T47D (cell line): ENCODE data around the gene QTRT2.

Source experiments
- DNase-seq, 2 experiments: peaks; one replicate each; pipeline versions ENCODE4 v3.0.0 to v3.0.0-alpha.2; 2011 to 2012; ENCODE audit warnings: low read depth in 1 of 2, low spot score in 1 of 2
- JUND ChIP-seq: IDR thresholded peaks from 2 replicates; pipeline ENCODE4 v1.6.1; 2012; ENCODE audit warnings: low read depth
- in situ Hi-C: cut with HindIII; loops from 2 replicates; pipeline ENCODE4 v1.10.0; 2016; ENCODE audit warnings: low sequenced_read_pairs, low pct_unique_long_range_greater_than_20kb

QTRT2 gene

GRCh38 chr3:114043205-114043604 lies 13.3 kb upstream of the QTRT2 start:
- TF ChIP-seq JUND: no peak
- DNase-seq: no peak
- in situ Hi-C loops: no loop called here

GRCh38 chr3:114052216-114052615 lies 4.3 kb upstream of the QTRT2 start:
- TF ChIP-seq JUND: no peak
- in situ Hi-C loops: no loop called here
- DNase-seq: no peak

DNA sequence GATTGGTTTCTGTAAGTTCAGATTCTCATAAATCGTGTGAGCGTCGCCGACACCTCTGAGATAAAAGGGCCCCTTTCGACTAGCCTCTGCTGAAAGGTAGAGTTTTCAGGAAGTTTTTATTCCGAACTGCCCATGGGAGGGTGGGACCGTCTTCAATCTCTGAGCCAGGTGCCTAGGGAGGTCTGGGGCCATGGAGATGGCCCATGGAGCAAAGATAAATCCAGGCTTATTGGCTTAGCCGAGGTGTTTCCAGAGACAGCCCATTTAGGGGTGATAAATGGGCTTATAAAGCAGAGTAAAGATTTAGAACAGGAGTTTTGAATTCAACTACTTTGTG lies 442 bp downstream of the QTRT2 start:
- in situ Hi-C loops: no loop called here
- no peak for TF ChIP-seq JUND
- DNase-seq: no peak

- in situ Hi-C loops: no loop called here
- DNase-seq: no peak
- no peak for TF ChIP-seq JUND
Measured at GRCh38 chr3:114058646-114059045, 2.1 kb downstream of the QTRT2 start.

DNA sequence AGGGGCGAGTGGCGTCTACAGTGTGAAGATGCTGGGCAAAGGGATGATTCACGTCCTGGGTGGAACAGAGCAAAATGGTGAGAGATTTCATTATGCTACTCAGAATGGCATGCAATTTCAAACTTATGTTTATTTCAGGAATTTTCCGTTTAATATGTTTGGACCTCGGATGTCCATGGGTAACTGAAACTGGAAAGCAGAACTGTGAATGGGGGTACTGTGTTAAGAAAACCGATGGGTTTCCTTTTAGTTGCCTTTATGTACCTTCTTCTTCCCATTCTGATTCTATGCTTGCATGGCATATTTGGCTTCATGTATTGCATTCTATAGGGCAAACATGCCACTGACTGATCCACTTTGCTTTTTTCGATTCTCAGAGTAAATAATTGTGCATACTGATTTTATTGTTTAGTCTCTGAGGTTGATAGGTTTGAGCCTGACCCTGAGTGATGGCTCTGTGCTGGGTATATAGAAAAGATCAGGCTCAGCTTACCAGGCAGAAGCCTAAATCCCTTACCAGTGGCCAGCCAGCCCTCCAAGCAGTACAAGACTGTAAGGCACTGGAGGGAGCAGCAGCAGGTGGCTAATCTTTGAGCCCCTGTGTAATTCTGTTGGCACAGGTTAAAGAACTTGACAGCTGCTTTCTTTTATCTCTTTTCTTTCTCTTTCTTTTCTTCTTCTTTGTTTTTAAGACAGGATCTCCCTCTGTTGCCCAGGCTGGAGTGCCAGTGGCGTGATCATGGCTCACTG lies 4.5 kb downstream of the QTRT2 start:
- in situ Hi-C loops: no loop called here
- DNase-seq: no peak
- no peak for TF ChIP-seq JUND

GRCh38 chr3:114067804-114068203 lies 11.3 kb downstream of the QTRT2 start:
- in situ Hi-C loops: no loop called here
- no peak for DNase-seq

DNA sequence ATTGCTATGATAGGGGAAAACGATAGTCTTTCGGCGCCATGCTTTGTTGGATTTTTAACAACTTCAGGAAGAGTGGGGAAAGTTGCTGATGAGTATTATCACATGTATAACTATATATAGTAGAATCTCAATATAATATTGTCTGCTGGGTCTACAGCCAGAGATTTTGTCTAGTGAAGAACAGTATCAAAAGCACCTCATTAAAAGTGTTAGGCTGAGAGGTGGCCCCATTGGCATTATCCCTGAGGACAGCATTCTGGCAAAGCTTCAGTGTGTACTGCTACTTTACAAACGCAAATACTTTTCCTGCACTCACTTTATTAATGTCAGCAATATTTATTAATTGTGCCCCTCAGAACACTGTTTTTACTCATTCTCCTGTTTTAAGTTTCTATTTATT lies 11.8 kb downstream of the QTRT2 start:
- in situ Hi-C loops: no loop called here

More at GRCh38 chr3:114067804-114068203, 11.3 kb downstream of the QTRT2 start:
- no peak for TF ChIP-seq JUND

DNA sequence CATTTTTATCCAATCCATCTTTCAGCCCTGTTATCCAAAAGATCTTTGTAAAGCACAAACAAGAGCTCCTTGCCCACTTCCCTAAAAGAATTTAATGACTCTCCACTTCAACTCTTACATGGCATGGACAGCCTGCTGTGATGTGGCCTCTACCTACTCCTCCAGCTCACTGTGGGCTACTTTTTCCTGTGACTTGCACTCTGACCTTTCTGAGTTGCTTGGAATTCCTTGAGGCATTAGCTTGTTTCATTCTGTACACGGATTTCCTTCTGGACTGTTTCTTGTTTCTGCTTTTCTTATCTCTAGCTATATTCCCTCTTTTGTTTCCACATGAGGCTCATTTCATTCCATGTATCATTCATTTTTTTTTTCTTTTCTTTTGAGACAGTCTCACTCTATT lies 15.2 kb downstream of the QTRT2 start:
- no peak for TF ChIP-seq JUND
- in situ Hi-C loops: no loop called here
- no peak for DNase-seq

More for the DNA sequence above, 11.8 kb downstream of the QTRT2 start:
- no peak for DNase-seq
- TF ChIP-seq JUND: no peak

DNA sequence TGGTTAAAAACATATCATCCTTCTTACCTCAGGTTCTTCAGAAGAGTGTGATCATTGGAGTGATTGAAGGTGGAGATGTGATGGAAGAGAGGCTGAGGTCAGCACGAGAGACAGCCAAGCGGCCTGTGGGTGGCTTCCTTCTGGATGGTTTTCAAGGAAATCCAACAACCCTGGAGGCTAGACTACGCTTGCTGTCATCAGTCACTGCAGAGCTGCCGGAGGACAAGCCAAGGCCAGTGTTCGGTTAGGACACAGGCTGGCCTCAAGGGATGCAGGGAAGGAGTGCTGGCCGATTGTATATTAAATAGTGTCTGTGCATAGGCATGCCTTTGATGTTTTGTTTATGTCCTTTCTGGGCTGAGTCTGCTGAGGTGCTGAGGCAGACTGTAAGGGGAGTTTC lies 20.2 kb downstream of the QTRT2 start:
- no peak for TF ChIP-seq JUND
- DNase-seq: no peak
- in situ Hi-C loops: no loop called here

- in situ Hi-C loops: no loop called here
- no peak for DNase-seq
- TF ChIP-seq JUND: no peak
Measured at GRCh38 chr3:114078126-114078525, 21.6 kb downstream of the QTRT2 start.

DNA sequence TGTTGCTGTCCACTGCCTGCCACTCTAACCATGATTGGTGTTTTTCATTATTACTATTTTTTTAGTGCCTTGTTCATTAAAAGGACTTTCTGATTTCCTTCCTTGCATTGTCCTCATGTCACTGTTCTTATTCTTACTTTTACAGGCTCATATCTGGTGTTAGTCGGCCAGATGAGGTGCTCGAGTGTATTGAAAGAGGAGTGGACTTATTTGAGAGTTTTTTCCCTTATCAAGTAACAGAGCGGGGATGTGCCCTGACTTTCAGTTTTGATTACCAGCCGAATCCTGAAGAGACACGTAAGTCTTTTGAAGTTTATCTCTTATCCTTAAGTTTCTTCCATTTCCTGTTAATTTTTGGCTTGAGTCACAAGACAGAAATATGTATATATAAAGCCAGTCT lies 23.2 kb downstream of the QTRT2 start:
- in situ Hi-C loops: no loop called here
- no peak for DNase-seq
- TF ChIP-seq JUND: no peak

- in situ Hi-C loops: no loop called here
- DNase-seq: no peak
- TF ChIP-seq JUND: no peak
Measured at GRCh38 chr3:114080201-114080600, 23.7 kb downstream of the QTRT2 start.

DNA sequence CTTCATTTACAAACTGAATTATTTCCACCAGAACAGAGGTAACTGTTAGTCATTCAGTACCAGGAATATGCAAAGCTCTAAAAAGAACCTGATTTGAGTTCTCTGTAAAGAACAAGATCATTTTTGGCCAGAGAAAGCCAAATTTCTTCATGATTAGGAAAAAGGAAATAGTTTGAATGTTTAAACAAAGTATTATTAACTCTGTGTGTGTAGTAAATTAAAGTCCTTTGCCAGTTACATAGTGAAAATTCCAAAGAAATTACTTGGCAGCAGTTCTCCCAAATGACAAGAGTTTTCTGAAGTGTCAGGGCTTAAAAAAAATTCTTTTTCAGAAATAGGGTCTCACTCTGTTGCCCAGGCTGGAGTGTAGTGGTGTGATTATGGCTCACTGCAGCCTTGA lies 24.5 kb downstream of the QTRT2 start:
- in situ Hi-C loops: no loop called here
- TF ChIP-seq JUND: no peak
- no peak for DNase-seq

DNA sequence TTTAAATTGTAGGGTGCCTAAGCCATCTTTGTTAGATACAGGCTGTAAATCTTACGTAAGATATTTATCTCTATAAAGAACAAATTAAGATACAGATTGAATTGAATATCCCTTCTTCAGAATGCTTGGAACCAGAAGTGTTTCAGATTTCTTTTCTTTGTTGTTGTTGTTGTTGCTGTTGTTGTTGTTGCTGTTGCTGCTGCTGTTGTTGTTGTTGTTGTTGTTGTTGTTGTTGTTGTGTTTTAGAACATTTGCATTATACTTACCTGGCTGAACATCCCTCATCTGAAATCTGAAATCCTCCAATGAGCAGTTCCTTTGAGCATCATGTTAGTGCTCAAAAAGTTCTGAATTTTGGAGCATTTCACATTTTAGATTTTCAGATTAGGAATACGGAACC lies 26.6 kb downstream of the QTRT2 start:
- TF ChIP-seq JUND: no peak
- in situ Hi-C loops: no loop called here
- no peak for DNase-seq
